Epithelial cell of esophagus (primary cell): ENCODE results near the gene TEAD3.

ENCODE experiments used
- DNase-seq: peaks from one replicate; pipeline ENCODE4 v3.0.0; 2010; ENCODE audit warnings: low read depth
- H3K4me3 ChIP-seq: 2 replicates; pipeline ENCODE4 v1.5.1; 2011; ENCODE audit warnings: mild to moderate bottlenecking, low read length, control low read depth
- CTCF ChIP-seq: IDR thresholded peaks from 2 replicates; pipeline ENCODE4 v1.5.1; 2011; ENCODE audit warnings: low read depth, mild to moderate bottlenecking, low read length, control low read depth, inconsistent platforms; ENCODE audit not compliant: insufficient read depth; ENCODE audit errors: missing control alignments

Gene TEAD3

GRCh38 chr6:35428421-35429149 lies 68.3 kb downstream of the TEAD3 start:
- H3K4me3 ChIP-seq: no peak overlapping the region
- TF ChIP-seq CTCF: no peak
- DNase-seq: no peak

GRCh38 chr6:35427851-35428321 lies 69.0 kb downstream of the TEAD3 start:
- no peak for TF ChIP-seq CTCF
- no peak overlapping the region for H3K4me3 ChIP-seq
- DNase-seq: peak; percentile 67

GRCh38 chr6:35427435-35427834 lies 69.4 kb downstream of the TEAD3 start:
- TF ChIP-seq CTCF: no peak
- no peak for DNase-seq
- no peak overlapping the region for H3K4me3 ChIP-seq

GRCh38 chr6:35426074-35426473 lies 70.8 kb downstream of the TEAD3 start:
- DNase-seq: no peak
- no peak for TF ChIP-seq CTCF
- no peak overlapping the region for H3K4me3 ChIP-seq

- peak; percentile 62 for DNase-seq
- TF ChIP-seq CTCF: no peak
- no peak overlapping the region for H3K4me3 ChIP-seq
Observed at GRCh38 chr6:35425284-35425683, 71.6 kb downstream of the TEAD3 start.
